GM18519 (cell line): Measurements from ENCODE around the gene STBD1.
"Not testable (repeated sequence)": the region's sequence is repeated elsewhere in the genome, so short reads cannot be mapped to it uniquely, and the experiment has no call there.

Source experiments
- ATAC-seq: cut with Tn5 transposase; IDR thresholded peaks from one replicate; pipeline ENCODE4 v1.9.1; 2021; ENCODE audit warnings: mild to moderate bottlenecking, moderate library complexity; ENCODE audit not compliant: unreplicated experiment, low FRiP score

Gene STBD1

GRCh38 chr4:76305971-76306881 is at the start of gene STBD1:
STBD1 (plus strand) TSS chr4:76306733; CDS start chr4:76306770, 37 bp downstream.
- no peak for ATAC-seq

- ATAC-seq = no peak
Measured at GRCh38 chr4:76256968-76257367, 49.6 kb upstream of the STBD1 start.

GRCh38 chr4:76257824-76258223 is 48.7 kb upstream of the STBD1 start:
- no peak for ATAC-seq

GRCh38 chr4:76260571-76260970 is 46.0 kb upstream of the STBD1 start:
- ATAC-seq = no peak

- no peak for ATAC-seq
Measured at GRCh38 chr4:76265631-76266218, 40.8 kb upstream of the STBD1 start.

GRCh38 chr4:76266627-76267026 is 39.9 kb upstream of the STBD1 start:
- ATAC-seq = no peak

- no peak for ATAC-seq
Measured at GRCh38 chr4:76267811-76268210, 38.7 kb upstream of the STBD1 start.

GRCh38 chr4:76270244-76271175 is 36.0 kb upstream of the STBD1 start:
- no peak for ATAC-seq

- ATAC-seq = no peak
Measured at GRCh38 chr4:76271248-76271647, 35.3 kb upstream of the STBD1 start.

- no peak for ATAC-seq
Measured at GRCh38 chr4:76272073-76272472, 34.5 kb upstream of the STBD1 start.

- ATAC-seq = no peak
Measured at GRCh38 chr4:76272582-76272981, 34.0 kb upstream of the STBD1 start.

GRCh38 chr4:76272999-76273398 is 33.5 kb upstream of the STBD1 start:
- no peak for ATAC-seq

GRCh38 chr4:76275486-76276124 is 30.9 kb upstream of the STBD1 start:
- no peak for ATAC-seq

GRCh38 chr4:76276813-76277212 is 29.7 kb upstream of the STBD1 start:
- no peak for ATAC-seq

- no peak for ATAC-seq
Measured at GRCh38 chr4:76277667-76278066, 28.9 kb upstream of the STBD1 start.

- no peak for ATAC-seq
Measured at GRCh38 chr4:76278583-76278982, 27.9 kb upstream of the STBD1 start.

GRCh38 chr4:76279462-76279861 is 27.1 kb upstream of the STBD1 start:
- no peak for ATAC-seq

GRCh38 chr4:76280488-76281441 is 25.8 kb upstream of the STBD1 start:
- no peak for ATAC-seq

- ATAC-seq = not testable (repeated sequence)
Measured at GRCh38 chr4:76281594-76281993, 24.9 kb upstream of the STBD1 start.
